MM.1S (cell line): Measurements from ENCODE around the gene SERPINI2.

Experiments
- DNase-seq: peaks from one replicate; pipeline ENCODE4 v3.0.0-alpha.2; 2015
- H2AFZ ChIP-seq: fragments of 300-600 bp; sonication (generic); 2 replicates; pipeline ENCODE4 v1.6.0; 2016; ENCODE audit warnings: antibody characterized with exemption, low read length
- H3F3A ChIP-seq: fragments of 300-600 bp; sonication (generic); 2 replicates; pipeline ENCODE4 v1.6.1; 2016; ENCODE audit warnings: mild to moderate bottlenecking, antibody characterized with exemption, low read length, moderate library complexity, mixed read lengths; ENCODE audit not compliant: insufficient read depth
- H3K27ac ChIP-seq: fragments of 300-600 bp; sonication (generic); 2 replicates; pipeline ENCODE4 v1.5.1; 2016; ENCODE audit warnings: mild to moderate bottlenecking, low read length
- H3K27me3 ChIP-seq: fragments of 300-600 bp; sonication (generic); replicated peaks from 2 replicates; pipeline ENCODE4 v1.6.0; 2016; ENCODE audit warnings: low read length; ENCODE audit not compliant: insufficient read depth
- H3K36me3 ChIP-seq: fragments of 300-600 bp; sonication (generic); replicated peaks from 2 replicates; pipeline ENCODE4 v1.6.1; 2016; ENCODE audit warnings: mild to moderate bottlenecking, low read length, mixed read lengths; ENCODE audit not compliant: insufficient read depth
- H3K4me1 ChIP-seq: fragments of 300-600 bp; sonication (generic); 2 replicates; pipeline ENCODE4 v1.6.1; 2016; ENCODE audit warnings: low read length, mixed read lengths
- H3K4me2 ChIP-seq: fragments of 300-600 bp; sonication (generic); 2 replicates; pipeline ENCODE4 v1.6.0; 2016; ENCODE audit warnings: low read depth, low read length
- H3K4me3 ChIP-seq: fragments of 300-600 bp; sonication (generic); 2 replicates; pipeline ENCODE4 v1.5.1; 2016; ENCODE audit warnings: low read length, mixed read lengths
- H3K79me2 ChIP-seq: fragments of 300-600 bp; sonication (generic); 2 replicates; pipeline ENCODE4 v1.6.1; 2016; ENCODE audit warnings: mixed run types, low read length, mixed read lengths
- H3K9ac ChIP-seq: fragments of 300-600 bp; sonication (generic); 2 replicates; pipeline ENCODE4 v1.6.1; 2016; ENCODE audit warnings: low read length, mixed read lengths
- H3K9me2 ChIP-seq: fragments of 300-600 bp; sonication (generic); replicated peaks from 2 replicates; pipeline ENCODE4 v1.6.1; 2016; ENCODE audit warnings: mild to moderate bottlenecking, low read length, mixed read lengths; ENCODE audit not compliant: insufficient read depth
- H3K9me3 ChIP-seq: fragments of 300-600 bp; sonication (generic); replicated peaks from 2 replicates; pipeline ENCODE4 v1.6.1; 2016; ENCODE audit warnings: mild to moderate bottlenecking, low read length, mixed read lengths; ENCODE audit not compliant: insufficient read depth
- H4K20me1 ChIP-seq: fragments of 300-600 bp; sonication (generic); 2 replicates; pipeline ENCODE4 v1.6.1; 2016; ENCODE audit warnings: mild to moderate bottlenecking, low read length, moderate library complexity, mixed read lengths; ENCODE audit not compliant: insufficient read depth
- EZH2 ChIP-seq: fragments of 300-600 bp; sonication (generic); optimal IDR thresholded peaks from 2 replicates; pipeline ENCODE3; 2017; ENCODE audit warnings: low read depth, mild to moderate bottlenecking, antibody characterized with exemption, low read length, mixed read lengths
- EZH2phosphoT487 ChIP-seq: fragments of 300-600 bp; sonication (generic); IDR thresholded peaks from 2 replicates; pipeline ENCODE4 v1.6.1; 2018; ENCODE audit warnings: antibody characterized with exemption, low read length
- TF ChIP-seq, protein P1 (sequence below): fragments of 300-600 bp; sonication (generic); IDR thresholded peaks from 2 replicates; pipeline ENCODE4 v1.5.1; 2016; ENCODE audit warnings: antibody characterized with exemption, low read length, mixed read lengths

SERPINI2 gene

DNA sequence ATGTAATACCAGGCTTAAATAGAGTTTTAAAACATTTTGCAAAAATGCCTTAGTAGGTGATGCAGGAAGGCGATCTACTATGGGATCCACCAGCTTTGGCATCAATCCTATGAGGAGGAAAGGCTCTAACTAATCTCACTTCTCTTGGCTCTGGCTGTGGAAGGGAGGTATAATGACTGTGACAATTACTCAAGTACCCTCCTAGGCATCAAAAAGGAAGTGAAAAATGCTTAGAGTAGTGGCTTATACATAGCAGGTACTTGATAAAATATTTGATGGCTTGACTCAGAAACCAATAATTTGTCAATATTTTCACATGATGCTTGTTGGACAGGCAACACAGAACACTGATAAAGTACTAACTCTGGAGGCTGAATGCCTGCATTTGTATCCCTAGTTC lies 34.1 kb upstream of the SERPINI2 start:
- no peak for DNase-seq
- Histone ChIP-seq H3K9me3 (no peaks in the 10 kb centered on the region), H3K27me3 (no peaks in the 10 kb centered on the region), H3K4me3 (no peak overlapping the region), H3K9me2 (no peaks in the 10 kb centered on the region), H3F3A (no peaks in the 10 kb centered on the region), H4K20me1 (no peaks in the 10 kb centered on the region), H3K27ac (no peak overlapping the region), H2AFZ (no peak overlapping the region), H3K36me3 (no peaks in the 10 kb centered on the region), H3K4me1 (no peaks in the 10 kb centered on the region), H3K79me2 (no peaks in the 10 kb centered on the region), H3K9ac (no peak overlapping the region), H3K4me2 (no peak overlapping the region)
- TF ChIP-seq EZH2 (no peak), EZH2phosphoT487 (no peak)
- TF ChIP-seq, protein P1, sequence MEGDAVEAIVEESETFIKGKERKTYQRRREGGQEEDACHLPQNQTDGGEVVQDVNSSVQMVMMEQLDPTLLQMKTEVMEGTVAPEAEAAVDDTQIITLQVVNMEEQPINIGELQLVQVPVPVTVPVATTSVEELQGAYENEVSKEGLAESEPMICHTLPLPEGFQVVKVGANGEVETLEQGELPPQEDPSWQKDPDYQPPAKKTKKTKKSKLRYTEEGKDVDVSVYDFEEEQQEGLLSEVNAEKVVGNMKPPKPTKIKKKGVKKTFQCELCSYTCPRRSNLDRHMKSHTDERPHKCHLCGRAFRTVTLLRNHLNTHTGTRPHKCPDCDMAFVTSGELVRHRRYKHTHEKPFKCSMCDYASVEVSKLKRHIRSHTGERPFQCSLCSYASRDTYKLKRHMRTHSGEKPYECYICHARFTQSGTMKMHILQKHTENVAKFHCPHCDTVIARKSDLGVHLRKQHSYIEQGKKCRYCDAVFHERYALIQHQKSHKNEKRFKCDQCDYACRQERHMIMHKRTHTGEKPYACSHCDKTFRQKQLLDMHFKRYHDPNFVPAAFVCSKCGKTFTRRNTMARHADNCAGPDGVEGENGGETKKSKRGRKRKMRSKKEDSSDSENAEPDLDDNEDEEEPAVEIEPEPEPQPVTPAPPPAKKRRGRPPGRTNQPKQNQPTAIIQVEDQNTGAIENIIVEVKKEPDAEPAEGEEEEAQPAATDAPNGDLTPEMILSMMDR: no peak

DNA sequence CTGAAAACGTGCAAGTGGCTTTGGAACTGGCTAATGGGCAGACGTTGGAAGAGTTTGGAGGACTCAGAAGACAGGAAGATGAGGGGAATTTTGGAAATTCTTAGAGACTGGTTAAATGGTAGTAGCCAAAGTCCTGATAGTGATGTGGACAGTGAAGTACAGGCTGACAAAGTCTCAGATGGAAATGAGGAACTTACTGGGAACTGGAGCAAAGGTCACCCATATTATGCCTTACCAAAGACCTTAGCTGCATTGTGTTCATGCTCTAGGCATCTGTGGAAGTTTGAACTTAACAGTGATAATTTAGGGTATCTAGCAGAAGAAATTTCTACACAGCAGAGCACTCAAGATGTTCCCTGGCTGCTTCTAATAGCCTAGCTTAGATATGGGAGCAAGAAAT lies 28.6 kb upstream of the SERPINI2 start:
- Histone ChIP-seq H3K4me1 (no peaks in the 10 kb centered on the region), H3K36me3 (no peaks in the 10 kb centered on the region), H3K27me3 (no peaks in the 10 kb centered on the region), H3F3A (no peaks in the 10 kb centered on the region), H3K79me2 (no peaks in the 10 kb centered on the region), H3K9me2 (no peaks in the 10 kb centered on the region), H3K9ac (no peak overlapping the region), H3K27ac (no peak overlapping the region), H3K4me2 (no peak overlapping the region), H2AFZ (no peak overlapping the region), H3K9me3 (no peaks in the 10 kb centered on the region), H4K20me1 (no peaks in the 10 kb centered on the region), H3K4me3 (no peak overlapping the region)
- DNase-seq: no peak
- no peak for TF ChIP-seq EZH2phosphoT487
- TF ChIP-seq, protein P1: no peak
- TF ChIP-seq EZH2: no peak

DNA sequence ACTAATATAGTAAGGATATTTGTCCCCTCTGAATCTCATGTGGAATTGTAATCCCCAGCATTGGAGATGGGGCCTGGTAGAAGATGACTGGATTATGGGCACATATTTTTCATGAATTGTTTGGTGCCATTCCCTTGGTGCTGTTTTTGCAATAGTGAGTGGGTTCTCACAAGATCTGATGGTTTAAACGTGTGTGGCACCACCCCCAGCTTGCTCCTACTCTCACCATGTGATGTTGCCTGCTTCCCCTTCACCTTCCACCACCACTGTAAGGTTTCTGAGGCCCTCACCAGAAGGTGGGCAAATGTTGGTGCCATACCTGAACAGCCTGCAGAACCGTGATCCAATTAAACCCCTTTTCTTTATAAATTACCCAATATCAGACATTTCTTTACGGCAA lies 28.1 kb upstream of the SERPINI2 start:
- H3K79me2 ChIP-seq: no peaks in the 10 kb centered on the region
- no peaks in the 10 kb centered on the region for H3F3A ChIP-seq
- TF ChIP-seq, protein P1: no peak
- TF ChIP-seq EZH2phosphoT487 (no peak), EZH2 (no peak)
- H3K4me3 ChIP-seq: no peak overlapping the region
- no peaks in the 10 kb centered on the region for H3K4me1 ChIP-seq
- H3K36me3 ChIP-seq: no peaks in the 10 kb centered on the region
- no peak overlapping the region for H3K9ac ChIP-seq
- no peak overlapping the region for H2AFZ ChIP-seq
- no peak overlapping the region for H3K27ac ChIP-seq
- H3K27me3 ChIP-seq: no peaks in the 10 kb centered on the region
- no peak for DNase-seq
- H3K4me2 ChIP-seq: no peak overlapping the region
- H3K9me2 ChIP-seq: no peaks in the 10 kb centered on the region
- H3K9me3 ChIP-seq: no peaks in the 10 kb centered on the region
- no peaks in the 10 kb centered on the region for H4K20me1 ChIP-seq

DNA sequence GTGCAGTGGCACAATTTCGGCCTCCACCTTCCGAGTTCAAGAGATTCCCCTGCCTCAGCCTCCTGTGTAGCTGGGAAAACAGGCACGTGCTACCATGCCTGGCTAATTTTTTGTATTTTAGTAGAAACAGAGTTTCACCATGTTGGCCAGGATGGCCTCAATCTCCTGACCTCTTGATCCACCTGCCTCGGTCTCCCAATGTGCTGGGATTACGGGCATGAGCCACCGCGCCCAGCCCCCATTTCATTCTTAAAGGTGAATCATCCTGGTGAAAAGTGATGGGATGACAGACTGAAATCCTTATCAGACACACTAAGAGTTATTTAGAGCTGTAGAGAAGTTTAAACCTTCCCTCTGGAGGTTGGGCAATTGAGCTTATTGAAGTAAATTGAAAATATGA lies 24.1 kb upstream of the SERPINI2 start:
- Histone ChIP-seq H3K9me3 (no peaks in the 10 kb centered on the region), H3K9me2 (no peaks in the 10 kb centered on the region), H3K79me2 (no peaks in the 10 kb centered on the region), H3K27ac (no peak overlapping the region), H3K9ac (no peak overlapping the region), H3K36me3 (no peaks in the 10 kb centered on the region), H3F3A (no peaks in the 10 kb centered on the region), H2AFZ (no peak overlapping the region), H4K20me1 (no peaks in the 10 kb centered on the region), H3K27me3 (no peaks in the 10 kb centered on the region), H3K4me2 (no peak overlapping the region), H3K4me1 (no peaks in the 10 kb centered on the region), H3K4me3 (no peak overlapping the region)
- TF ChIP-seq, protein P1: no peak
- TF ChIP-seq EZH2phosphoT487: no peak
- TF ChIP-seq EZH2: no peak
- no peak for DNase-seq
